GM04503 (cell line): ENCODE data around the gene EIF2S2.
A peak's percentile ranks its signal among the peaks of the same experiment; 100 is the strongest.

Source experiments
- DNase-seq: peaks from one replicate; pipeline ENCODE4 v3.0.0-alpha.2; 2012; ENCODE audit warnings: low read depth

Gene EIF2S2

DNA sequence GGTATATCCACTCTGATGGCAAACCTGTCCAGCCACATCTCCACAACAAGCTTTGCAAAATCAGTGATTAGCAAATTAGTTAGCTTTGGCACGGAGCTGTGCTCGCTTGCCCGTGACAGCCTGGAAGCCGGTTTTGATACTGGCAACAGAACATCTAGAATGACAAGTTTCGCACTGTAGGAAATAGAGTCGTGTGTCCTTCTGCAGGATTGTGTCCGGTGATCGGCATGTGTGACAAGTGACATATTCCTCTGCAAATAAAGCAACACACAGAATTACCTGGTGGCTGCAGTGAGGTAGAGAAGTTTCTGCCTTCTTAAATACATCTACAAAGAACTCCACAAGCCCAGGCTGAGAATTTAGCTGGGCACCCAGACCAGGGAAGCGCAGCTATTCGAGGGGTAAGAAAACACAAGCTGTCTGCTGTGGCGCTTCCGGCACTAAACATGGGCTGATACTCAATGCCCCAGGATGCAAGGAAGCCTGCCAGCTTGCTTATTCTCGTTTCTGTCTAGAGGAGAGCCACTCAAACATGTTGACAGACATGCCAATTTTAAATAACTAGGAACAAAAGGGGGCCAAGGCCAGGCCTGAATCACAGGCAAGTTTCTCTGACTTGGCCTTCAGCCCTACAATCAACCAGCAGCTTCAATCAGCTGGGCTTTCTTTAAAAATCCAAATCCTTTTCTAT, 22.2 kb downstream of the EIF2S2 start:
- no peak for DNase-seq

DNA sequence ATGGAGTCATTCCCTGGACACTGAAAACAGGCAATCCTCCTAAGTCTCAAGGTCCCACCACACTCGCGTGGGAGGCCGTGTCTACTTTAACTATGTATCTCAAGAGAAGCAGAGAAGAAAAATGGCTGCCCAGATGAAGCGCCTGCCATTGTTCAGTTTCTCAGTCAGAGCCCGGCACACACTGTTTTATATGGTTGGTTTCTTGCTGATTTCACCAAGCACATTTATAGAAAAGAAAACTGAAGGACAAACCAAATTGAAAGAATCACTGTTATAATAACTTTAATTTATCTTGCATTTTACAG, 22.9 kb downstream of the EIF2S2 start:
- no peak for DNase-seq

DNA sequence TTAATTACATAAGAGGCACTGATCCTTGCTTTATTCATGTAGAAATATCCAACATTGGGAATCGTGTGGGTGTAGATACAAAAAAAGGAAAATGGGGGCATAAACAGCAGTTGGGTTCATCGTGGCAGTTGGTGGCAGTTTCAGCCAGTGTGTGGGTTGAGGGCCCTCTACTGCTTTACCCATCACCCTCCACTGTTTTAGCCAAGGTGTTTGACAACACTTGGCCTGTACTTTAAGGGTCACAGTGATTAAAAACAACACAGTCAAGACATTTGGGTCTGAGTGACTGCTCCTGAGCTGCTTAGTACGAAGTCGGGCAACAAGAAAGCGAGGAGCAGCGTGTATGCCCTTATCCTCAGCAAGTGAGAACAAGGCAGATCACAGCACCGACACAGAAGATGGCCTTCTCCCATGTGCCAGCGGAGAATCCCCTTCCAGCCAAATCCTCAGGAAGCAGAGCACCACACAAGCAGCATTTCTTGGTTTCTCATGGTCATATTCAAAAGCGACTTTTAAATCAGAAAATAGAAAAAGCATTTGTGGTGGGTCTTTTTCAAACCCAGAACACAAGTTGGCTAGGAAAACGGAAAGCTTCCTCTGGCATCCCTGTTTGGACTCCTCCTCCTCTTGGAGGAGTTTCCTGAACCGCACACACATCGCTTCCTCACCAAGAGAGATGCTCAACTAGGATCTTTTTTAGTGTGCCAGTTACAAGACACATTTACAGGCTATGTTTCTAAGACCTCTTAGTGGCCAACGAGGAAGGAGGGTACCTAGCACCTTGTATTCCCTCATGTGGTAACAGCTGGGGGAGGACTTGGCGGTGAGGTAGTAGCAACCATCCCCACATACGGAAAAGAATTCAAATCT, 23.5 kb downstream of the EIF2S2 start:
- no peak for DNase-seq

DNA sequence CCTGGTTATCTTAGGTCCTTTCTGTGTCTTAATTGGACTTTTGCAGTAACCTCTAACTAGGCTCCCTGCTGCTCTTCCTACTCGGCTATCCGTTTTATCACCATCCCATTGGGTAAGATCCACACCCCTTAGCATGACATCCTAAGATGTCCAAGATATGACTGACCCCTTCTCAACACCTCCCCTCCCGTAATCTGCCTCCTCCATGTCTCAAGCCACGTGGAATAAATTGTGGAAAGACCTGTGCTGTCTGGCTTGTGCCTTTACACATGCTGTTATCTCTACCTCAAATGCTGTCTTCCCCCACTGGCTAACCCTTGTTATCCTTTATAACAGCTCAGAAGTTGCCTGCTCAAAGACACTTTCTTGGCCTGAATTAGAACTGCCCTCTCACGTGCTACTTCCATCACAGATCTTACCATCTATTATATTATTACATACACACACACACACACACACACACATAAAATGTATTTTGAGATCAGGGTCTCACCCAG, 26.5 kb downstream of the EIF2S2 start:
- DNase-seq: no peak

DNA sequence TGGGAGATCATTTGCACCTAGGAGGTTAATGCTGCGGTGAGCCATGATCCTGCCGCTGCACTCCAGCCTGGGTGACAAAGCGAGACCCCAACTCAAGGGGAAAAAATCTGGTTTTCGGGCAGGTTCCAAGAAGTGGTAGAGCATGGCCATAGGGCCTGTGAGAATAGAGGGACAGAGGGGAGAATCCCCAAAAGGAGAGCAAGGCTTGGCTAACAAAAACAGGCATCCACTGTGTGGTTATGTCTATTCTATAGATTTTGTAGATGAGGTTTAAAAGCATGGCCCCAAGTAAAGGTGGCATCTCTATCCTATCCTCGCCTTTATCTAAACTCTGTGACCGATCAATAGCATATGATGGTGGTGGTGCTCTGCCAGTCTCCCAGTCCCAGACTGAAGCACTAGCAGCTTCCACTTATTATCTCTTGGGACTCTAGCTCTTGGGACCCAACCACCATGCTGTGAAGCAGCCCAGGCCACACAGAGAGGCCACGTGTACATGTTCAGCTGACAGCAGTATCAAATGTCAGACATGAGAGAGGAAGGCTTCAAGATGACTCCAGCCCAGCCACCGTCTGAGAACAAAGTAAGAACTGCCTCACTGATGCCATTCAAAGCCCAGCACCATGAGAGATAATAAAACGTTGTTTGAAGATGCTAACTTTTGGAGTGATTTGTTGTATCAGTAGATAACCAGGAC, 27.7 kb downstream of the EIF2S2 start:
- no peak for DNase-seq

DNA sequence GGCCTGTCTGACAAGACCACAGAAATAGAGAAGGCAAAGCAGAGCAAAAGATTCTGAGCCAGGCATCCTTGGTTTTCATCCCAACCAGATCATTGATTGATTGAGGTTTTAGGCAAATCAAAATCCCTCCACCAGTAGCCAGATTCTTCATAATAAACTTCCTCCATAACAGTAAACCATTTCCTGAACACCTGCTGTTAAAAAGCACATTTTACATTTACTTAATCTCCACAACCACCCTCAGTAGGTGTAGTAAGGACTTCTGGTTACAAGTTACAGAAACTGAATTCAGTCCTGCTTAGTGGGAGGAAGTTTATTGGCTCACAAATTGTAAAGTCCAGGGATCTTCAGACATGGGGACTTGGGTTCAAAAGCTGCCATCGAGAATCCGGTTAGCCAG, 28.3 kb downstream of the EIF2S2 start:
- no peak for DNase-seq

DNA sequence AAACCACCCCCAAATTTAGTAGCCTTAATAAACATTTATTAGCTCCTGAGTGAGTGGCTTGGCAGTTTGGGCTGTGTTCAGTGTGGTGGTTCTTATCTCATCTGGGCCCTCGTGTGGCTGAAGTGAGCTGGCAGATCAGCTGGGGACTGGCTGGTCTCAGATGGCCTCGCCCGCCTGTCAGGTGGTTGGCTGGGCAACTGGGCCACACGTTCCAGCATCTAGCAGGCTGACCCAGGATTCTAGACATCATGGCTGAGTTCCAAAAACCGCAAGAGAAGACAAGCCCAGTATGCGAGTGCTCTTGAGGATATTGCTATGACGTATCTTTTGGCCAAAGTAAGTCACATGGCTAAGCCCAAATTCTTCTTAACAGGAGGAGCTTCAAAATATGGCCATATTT, 28.9 kb downstream of the EIF2S2 start:
- DNase-seq: peak; percentile 79

DNA sequence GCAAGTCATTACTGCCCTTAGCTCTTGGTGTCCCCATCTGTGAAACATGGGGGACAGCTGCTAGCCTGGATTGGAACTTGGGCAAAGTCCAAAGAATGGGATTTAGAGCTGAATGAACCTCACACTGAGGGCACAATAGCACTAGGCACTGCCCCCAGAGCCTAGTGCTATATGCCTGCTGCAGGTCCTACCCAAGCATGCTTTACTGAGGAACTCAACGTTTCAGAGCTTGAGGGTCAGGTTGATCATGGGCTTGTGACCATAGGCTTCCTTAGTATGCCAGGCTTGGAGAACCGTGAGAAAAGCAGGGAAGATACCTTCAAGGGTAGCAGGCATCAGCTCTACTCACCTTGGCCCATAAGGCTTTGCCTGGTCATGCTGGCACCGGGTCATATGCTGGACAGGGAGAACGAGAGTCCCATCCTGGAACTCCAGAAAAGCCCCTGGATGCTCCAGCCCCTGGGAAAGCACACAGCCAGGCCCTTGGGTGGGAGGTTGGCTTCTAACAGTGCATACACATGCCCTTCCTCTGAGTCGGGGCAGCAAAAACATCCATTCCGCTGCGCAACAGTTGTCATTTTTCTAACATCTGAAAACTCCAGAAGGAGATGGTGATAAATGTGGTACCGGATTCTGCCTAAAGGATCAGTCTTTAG, 29.7 kb downstream of the EIF2S2 start:
- DNase-seq: no peak

DNA sequence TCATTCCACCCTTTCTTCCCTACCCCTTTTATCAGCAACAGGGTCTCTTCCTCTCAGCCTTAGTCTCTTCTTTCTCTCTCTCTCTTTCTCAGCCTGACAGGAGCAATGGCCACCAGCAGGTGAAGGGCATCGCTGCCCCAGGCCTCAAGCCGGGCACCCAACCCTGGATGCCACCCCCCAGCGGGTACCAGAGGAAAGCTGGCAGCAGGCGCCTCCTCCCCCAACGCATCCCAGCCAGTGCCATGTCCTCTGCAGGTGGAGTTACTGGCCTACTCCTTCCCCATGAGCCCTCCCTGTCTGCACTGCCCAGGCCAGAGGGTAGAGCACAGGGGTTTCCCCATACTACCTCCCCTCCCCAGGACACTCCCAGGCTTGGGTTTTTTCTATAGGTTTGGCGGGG, 32.2 kb downstream of the EIF2S2 start:
- DNase-seq: no peak

DNA sequence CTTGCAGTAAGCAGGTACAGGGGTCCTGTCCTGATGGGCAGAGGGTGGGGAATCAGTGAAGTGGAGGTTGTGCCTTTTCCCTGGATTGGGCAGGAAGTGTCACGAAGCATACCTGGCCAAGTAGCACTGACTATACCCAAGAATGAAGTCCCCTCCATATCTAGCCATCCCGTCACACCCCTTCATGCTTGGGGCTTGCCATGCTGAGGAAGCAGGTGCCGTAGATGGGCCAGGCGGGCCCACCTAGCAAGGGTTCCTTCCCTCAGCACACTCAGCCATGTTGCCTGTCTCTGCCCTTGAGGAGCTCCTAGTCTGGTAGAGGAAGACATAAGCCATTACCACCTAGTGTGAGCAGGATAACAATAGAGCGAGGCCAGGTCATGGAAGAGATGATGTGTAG, 33.5 kb downstream of the EIF2S2 start:
- DNase-seq: no peak

DNA sequence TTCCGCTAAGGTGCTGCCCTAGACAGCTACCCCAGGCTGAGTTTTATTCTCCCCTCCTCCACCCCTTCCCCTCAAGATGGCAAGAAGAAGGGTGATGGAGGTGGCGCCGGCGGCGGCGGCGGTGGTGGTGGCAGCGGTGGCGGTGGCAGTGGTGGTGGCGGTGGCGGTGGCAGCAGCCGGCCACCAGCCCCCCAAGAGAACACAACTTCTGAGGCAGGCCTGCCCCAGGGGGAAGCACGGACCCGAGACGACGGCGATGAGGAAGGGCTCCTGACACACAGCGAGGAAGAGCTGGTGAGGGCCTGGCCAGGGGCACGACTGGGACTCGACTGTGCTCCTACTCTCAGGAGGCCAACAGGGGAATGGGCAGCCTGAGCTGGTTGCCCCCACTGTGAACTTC, 35.1 kb downstream of the EIF2S2 start:
- DNase-seq: no peak

DNA sequence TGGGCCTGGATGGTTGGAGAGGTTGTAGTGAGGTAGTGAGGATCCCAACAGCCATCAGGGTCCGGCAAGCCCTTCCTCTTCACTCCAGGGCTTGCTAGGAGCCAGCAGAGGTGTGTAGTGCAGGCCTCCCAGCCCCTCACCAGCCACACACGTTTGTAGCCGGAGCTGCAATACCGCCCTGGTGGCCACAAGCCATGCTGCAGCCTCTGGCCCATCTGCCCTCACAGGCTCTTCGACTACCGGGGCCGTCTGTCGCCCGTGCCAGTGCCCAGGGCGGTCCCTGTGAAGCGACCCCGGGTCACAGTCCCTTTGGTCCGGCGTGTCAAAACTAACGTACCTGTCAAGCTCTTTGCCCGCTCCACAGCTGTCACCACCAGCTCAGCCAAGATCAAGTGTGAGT, 36.4 kb downstream of the EIF2S2 start:
- no peak for DNase-seq

DNA sequence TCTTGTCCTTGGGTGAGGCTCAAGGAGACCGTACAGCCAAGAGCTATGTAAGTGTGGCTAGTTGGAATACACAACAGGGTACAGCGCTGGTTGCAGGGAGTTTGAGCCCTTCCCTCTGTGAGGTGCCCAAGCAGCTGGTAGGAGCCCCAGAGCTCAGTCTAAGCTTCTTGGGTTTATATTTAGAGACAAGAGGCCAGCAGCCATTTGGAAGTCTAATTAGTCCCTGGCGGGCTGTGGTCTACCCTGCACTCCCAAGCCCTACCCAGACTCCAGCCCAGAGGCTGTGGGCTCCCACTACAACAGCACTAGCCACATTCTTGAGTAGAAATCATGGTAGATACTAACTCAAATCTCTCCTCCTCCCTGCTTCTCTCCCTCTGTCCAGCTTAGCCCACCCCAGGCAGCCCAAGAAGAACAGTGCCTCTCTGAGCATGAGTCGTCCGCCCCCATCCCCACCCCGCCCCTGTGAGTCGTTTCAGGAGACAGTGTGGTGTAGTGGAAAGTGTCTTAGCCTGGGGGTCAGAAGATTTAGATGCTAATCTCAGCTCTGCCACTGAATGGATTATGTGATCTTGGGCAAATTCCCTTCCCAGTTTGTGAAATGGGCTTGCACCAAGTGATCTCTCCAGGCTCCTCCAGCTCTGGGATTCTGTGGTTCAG, 37.8 kb downstream of the EIF2S2 start:
- no peak for DNase-seq

DNA sequence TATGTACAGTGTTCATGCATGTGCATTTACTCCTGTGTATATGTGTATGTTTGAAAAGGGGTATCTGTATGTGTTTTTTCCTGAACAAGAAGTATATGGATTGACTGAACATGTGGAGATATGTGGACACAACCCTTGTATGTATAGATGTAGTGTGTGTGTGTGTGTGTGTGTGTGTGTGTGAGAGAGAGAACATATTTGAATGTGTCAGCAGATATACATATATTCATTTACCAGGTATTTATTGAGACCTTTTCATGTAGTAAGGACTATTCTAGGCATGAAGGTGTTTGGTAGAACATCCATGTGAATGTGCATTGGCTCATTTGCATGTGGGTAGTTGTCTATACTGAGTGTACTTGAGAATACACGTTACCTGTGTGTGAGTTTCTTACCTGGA, 39.3 kb downstream of the EIF2S2 start:
- no peak for DNase-seq

DNA sequence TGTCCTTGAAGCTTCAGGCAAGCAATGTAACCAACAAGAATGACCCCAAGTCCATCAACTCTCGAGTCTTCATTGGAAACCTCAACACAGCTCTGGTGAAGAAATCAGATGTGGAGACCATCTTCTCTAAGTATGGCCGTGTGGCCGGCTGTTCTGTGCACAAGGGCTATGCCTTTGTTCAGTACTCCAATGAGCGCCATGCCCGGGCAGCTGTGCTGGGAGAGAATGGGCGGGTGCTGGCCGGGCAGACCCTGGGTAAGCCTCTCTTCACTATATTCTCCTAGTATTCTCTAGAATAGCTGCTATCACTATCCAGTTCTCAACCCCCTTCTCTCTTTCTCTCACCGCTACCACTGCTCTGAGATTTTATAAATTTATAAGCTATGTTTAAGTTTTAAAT, 40.0 kb downstream of the EIF2S2 start:
- no peak for DNase-seq

DNA sequence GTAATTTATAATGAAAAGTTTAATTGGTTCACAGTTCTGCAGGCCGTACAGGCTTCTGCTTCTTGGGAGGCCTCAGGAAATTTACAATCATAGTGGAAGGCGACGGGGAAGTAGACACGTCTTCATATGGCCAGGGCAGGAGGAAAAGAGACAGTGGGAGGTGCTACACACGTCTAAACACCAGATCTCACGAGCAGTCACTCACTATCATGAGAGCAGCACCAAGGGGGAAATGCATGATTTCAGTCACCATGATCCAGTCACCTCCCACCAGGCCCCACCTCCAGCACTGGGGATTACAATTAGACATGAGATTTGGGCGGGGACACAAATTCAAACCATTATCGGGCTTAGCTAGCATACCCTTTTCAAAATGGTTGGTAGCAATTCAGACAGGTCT, 41.2 kb downstream of the EIF2S2 start:
- no peak for DNase-seq

DNA sequence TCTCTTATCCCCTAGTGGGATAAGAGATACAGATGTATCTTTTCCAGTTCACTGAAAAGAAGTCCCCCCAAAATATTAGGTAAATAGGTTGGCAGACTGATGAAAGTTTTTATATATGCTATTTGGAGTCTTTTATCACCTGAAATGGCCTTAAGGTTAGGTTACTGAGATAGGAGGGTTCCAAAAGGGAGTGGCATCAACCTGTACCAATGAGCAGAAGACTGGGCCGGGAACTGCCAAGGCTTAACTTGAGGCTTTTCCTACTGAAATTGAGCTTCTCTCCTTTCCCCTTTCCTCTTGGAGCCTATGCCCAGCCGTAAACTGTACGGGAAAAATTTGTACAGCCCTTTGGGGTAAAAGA, 42.0 kb downstream of the EIF2S2 start:
- no peak for DNase-seq

DNA sequence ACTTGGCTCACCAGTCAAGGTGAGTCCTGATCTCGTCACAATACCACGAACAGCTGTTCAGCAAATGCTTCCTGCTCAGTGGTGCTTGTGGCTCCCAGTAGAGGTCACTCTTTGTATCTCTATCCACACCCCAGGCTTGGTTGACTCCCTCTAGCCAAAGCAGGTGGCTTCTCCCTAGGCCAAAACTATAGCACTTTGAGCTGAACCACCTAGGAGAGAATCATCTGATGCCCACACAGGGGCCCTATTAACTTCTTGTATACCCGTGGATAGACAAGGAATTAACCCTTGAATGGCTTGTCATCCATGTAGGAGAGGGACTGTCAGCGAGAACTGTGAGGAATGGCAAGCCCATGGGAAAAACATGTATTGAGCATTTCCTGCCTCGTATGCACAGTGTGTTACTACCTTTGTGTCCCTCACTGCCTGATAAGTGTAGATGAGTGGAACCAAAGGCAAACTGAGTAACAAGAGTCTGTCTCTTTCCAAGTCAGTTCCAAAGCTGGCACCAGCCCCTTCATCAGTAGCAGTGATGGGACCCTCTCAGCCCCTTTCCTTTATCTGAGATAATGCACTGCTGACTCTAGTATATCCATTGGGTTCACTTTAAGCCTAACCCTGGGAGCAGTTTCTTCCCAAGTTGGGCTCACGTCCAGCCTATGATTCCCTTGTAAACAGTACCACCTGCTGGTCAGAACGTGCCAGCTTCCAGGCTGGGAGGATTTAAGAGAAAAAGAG, 42.5 kb downstream of the EIF2S2 start:
- peak; percentile 34 for DNase-seq

DNA sequence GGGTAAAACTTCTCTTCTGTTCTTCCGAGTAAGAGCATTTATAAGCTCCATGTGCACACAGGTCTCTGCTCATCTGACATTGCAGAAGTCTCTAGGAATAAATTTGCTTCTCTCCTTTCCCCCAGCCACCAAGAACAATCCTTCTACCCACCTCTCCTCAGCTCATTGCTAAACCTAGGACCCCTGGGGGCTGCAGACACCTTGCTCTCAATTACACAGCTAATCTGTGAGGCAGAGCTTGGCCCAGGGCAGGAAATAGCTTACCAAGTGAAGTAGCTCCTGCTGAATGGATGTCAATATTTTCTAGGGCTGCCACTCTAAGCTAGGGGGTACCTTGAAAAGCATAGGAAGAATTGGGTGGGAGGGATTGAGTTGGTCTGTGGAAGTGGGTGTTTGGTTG, 44.0 kb downstream of the EIF2S2 start:
- DNase-seq: no peak

DNA sequence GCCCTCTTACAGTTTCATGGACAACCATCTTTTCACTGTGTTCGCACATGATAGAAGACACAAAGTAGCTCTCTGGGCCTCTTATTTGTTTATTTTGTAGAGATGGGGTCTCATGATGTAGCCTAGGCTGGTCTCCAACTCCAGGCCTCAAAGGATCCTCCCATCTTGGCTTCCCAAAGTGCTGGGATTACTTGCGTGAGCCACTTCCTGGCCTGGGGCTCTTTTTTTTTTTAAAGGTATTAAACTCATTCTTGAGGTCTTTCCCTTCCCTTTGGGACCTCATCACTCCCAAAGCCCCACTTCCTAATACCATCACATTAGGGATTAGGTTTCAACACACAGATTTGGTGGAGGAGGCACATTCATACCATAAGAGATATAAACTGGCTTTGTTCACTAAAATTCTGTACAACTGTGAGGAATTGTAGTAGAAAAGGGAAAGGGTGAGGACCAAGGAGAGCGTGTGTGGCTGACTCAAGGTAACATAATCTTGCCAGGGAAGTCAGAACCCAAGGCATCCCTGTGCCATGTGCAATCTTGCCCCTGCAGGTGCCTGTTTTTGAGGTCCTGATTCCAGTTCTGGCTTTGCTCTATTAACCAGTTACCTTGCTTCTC, 45.5 kb downstream of the EIF2S2 start:
- DNase-seq: no peak

DNA sequence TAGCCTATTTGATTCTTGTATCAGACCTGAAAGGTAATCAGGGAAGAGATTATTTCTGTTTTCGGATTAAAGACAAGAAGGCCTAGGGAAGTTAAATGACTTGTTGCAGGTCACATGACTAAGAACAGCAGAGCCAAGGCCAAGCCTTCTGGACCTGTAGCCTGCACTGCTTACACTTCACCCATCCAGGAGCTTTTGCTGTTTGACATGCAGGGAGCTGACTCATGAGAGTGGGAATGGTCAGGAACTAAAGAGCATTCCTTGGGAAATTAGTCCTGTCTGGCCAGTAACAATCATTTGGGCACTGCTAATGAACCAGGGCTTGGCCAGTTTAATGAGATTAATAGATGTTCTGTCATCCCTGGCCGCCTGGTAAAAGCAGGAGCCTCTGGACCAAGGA, 46.8 kb downstream of the EIF2S2 start:
- DNase-seq: peak; percentile 32
